ENCODE results near the gene NTN1.

The NTN1 gene

DNA sequence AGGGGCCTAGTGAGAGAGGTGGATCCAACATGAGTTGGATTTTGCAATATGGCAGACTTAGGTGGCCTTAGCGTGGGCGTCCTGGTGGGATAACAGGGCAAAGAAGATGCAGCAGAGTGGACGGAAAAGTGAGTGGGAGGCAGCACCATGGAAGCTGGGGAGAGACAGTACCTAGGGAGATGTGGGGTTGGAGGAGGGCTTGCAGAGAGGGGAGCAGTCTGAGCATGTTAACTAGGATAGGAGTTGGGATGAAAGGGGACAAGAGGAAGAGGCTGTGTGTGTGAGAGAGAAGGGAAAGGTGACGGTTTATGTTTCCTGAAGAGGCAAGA is 120.1 kb downstream of the NTN1 start:
- CTCF ChIA-PET: no interaction called here
- POLR2A ChIA-PET: no interaction called here
- TF ChIP-seq, protein P1, sequence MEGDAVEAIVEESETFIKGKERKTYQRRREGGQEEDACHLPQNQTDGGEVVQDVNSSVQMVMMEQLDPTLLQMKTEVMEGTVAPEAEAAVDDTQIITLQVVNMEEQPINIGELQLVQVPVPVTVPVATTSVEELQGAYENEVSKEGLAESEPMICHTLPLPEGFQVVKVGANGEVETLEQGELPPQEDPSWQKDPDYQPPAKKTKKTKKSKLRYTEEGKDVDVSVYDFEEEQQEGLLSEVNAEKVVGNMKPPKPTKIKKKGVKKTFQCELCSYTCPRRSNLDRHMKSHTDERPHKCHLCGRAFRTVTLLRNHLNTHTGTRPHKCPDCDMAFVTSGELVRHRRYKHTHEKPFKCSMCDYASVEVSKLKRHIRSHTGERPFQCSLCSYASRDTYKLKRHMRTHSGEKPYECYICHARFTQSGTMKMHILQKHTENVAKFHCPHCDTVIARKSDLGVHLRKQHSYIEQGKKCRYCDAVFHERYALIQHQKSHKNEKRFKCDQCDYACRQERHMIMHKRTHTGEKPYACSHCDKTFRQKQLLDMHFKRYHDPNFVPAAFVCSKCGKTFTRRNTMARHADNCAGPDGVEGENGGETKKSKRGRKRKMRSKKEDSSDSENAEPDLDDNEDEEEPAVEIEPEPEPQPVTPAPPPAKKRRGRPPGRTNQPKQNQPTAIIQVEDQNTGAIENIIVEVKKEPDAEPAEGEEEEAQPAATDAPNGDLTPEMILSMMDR (IDR thresholded peaks at IDR 0.05; ENCODE audit: insufficient read depth, low read length, missing control alignments): no peak
- DNase-seq (ENCODE audit: low read depth, low spot score): no peak
- H3K4me3 ChIP-seq (ENCODE audit: low read depth, low read length): no peak overlapping the region

DNA sequence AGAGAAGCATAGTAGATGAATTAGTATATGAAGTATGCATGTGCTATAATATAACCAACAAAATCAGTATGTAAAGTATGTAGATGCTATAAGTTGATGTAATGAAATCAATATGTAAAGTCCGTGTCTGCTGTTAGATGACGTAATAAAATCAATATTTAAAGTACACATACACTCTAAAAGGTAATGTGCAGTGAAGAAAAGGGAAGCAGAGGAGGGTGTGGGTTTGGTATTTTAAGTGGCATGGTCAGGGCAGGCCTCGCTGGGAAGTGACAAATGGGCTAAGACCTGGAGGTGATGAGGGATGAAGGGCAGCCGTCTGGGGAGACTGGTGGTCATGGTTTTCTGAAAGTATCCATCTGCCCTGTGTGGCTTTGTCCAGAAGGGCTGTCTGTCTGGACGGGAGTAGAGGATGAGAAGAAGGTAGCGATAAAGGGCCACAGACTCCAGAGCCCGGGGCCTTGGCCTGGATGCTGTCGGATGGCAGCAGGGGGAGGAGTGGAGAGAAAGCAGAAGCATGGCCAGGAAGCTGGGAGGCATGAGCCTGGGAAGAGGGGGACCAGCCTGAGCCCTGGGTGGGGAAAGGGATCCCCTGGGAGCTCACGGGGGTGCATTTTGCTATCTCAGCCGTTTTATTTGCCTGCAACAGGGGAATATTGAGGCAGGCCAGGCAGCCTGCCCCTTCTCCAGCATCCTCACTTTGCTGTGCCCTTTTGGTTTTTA is 121.6 kb downstream of the NTN1 start:
- TF ChIP-seq, protein P1 (IDR thresholded peaks at IDR 0.05; ENCODE audit: insufficient read depth, low read length, missing control alignments): no peak
- CTCF ChIA-PET: no interaction called here
- no peak overlapping the region for H3K4me3 ChIP-seq (ENCODE audit: low read depth, low read length)
- no peak for DNase-seq (ENCODE audit: low read depth, low spot score)
- POLR2A ChIA-PET: no interaction called here

DNA sequence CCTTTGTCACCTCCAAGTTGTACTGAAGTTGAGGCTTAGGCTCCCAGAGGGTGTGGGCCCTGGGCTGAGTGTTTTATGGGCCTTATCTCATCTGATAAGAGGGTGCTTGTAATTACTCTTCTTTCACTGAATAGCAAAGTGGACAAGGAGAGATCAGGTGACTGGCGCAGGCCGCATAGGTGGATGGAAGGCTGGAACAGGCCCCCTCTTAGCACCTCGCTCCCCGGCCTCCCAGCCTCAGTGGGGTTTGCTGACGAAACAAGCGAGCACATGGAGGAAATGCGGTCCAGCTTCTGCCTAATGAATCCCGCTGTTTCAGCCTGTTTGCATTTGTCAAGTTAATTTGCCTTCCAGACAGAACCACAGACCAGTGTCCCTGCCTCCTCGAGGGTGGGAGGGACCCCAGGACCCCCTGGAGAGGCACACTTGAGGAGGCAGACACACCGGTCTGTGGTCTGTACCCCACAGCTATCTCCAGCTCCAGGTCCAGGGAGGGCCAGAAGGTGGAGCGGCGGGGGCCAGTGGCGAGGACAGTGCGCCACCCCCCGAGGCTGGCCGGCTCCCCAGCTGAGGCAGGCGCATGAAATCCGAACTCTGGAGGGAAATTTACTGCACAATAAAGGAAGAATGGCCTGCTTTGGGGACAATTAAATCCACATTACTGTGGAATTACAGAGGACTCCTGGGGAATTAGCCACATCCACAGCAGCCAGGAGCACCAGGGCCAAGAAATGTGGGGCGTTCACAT is 123.4 kb downstream of the NTN1 start:
- ChIA-PET POLR2A (no interaction called here), CTCF (no interaction called here)
- no peak for DNase-seq (ENCODE audit: low read depth, low spot score)
- TF ChIP-seq, protein P1 (IDR thresholded peaks at IDR 0.05; ENCODE audit: insufficient read depth, low read length, missing control alignments): no peak
- H3K4me3 ChIP-seq (ENCODE audit: low read depth, low read length): no peak overlapping the region

DNA sequence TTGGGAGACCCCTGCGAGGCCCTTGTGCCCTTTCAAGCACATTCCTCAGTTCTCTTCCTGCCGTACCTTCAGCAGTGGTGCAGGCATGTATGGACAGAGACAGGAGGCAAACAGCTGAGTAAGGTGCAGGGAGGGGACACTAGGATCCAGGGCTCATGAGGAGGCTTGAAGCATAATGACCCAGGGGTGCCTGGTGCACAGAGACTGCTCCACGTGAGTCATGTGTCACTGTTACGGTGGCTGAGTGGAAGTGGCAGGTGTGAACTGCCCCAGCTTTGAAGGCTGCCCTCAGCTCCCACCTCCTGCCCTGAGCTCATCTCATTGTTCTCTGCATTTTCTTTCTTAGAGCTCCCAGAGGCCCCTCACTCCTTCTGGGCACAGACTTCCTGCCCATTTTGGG is 124.8 kb downstream of the NTN1 start:
- POLR2A ChIA-PET: no interaction called here
- CTCF ChIA-PET: no interaction called here
- TF ChIP-seq, protein P1 (IDR thresholded peaks at IDR 0.05; ENCODE audit: insufficient read depth, low read length, missing control alignments): no peak

DNA sequence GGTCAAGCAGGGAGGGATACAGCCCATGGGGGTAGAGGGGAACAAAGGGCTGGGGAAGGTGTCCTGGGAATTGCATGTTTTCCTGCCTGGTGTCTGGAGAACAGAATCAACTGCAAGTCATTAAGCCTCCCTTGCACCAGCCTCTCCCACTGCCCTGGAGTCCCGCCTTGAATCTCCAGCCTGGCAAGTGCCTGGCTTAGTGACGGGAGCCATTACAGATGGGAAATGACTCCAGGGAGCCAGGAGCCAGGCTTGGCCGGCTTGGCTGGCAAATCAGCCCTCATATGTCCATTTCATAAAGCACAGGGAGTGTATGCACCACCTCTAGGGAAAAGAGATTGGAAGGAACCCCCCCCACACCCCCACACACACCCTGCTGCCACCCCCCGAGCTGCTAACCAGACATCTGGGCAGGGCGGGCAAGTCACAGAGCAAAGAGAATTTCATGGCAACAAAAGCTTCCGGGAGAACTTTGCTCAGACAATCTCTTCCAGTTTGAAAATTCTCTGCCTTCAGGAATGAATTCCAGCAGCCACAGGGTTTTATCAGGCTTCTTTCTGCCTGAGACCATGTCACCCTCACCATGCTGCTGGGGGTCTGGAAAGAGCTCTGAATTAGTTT is 127.7 kb downstream of the NTN1 start:
- TF ChIP-seq, protein P1 (IDR thresholded peaks at IDR 0.05; ENCODE audit: insufficient read depth, low read length, missing control alignments): no peak
- H3K4me3 ChIP-seq (ENCODE audit: low read depth, low read length): no peak overlapping the region
- CTCF ChIA-PET: no interaction called here
- POLR2A ChIA-PET: no interaction called here
- DNase-seq (ENCODE audit: low read depth, low spot score): no peak

More for the DNA sequence above, 124.8 kb downstream of the NTN1 start:
- H3K4me3 ChIP-seq (ENCODE audit: low read depth, low read length): no peak overlapping the region
- no peak for DNase-seq (ENCODE audit: low read depth, low spot score)

DNA sequence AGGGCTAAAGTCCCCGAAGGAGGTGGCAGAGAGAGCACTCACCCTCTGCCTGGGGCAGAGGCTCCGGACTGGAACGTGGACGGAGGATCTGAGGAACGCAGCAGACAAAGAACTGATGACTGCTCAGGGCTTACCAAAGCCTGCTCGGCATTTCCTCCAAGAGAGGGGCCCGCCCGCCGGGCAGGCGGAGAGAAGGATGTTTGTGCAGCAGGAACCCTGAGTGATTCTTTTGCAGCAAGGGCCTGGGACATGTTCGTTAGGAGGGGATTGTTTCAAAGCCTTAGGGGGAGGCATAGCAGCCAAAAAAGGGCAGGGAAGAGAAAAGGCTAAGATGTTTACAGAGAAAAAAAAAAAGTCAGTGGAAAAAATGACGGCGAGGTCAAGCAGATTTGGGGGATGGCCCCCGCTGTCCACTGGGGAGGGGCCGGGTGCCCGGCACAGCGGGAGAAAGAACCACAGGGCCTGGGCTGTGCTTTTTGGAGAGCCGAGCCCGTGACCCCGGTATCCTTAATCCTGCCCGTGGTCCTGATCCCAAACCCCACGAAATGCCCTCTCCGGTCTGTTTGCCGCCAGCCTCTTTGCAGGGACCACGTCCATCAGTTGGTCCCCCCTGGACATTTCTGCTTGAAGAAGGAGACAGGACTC is 129.3 kb downstream of the NTN1 start:
- ChIA-PET POLR2A (no interaction called here), CTCF (no interaction called here)
- TF ChIP-seq, protein P1 (IDR thresholded peaks at IDR 0.05; ENCODE audit: insufficient read depth, low read length, missing control alignments): no peak
- H3K4me3 ChIP-seq (ENCODE audit: low read depth, low read length): no peak overlapping the region
- DNase-seq (ENCODE audit: low read depth, low spot score): no peak
